Caco-2 (cell line): ENCODE data around the gene TAF6. TPM values are rescaled to one million over a fixed set of nuclear protein-coding genes. Genes with fewer than 3 reads are reported as not detected.

ENCODE experiments used
- BruUV-seq: library from RNA; stranded (reverse); fragments of 400-500 nt; replicated peaks from 2 replicates; lab custom pipeline; 2021; lab: Mats Ljungman, UMichigan
- CTCF ChIA-PET: fragments of 300-600 bp; sonication (Branson Sonifier 250); formaldehyde crosslinking; loops from one replicate; lab custom pipeline; 2022; ENCODE audit warnings: antibody characterized with exemption; lab: Charles Lee
- POLR2A ChIA-PET: fragments of 300-600 bp; sonication (Branson Sonifier 250); formaldehyde crosslinking; loops from one replicate; lab custom pipeline; 2022; ENCODE audit warnings: antibody characterized with exemption; lab: Charles Lee
- DNase-seq, 2 experiments: peaks; one replicate each; pipeline versions ENCODE4 v3.0.0 to v3.0.0-alpha.2; 2020 to 2022
- H3K27me3 ChIP-seq: replicated peaks from 2 replicates; pipeline ENCODE4 v1.6.0; 2011; ENCODE audit warnings: low read length; ENCODE audit not compliant: control insufficient read depth, insufficient read depth
- H3K36me3 ChIP-seq: 2 replicates; pipeline ENCODE4 v1.5.1; 2011; ENCODE audit warnings: low read length; ENCODE audit not compliant: control insufficient read depth, insufficient read depth
- H3K4me1 ChIP-seq: fragments of 250-450 bp; sonication (Bioruptor Pico); 2 replicates; pipeline ENCODE4 v1.5.1; 2020; ENCODE audit warnings: mild to moderate bottlenecking
- H3K4me3 ChIP-seq: 2 replicates; pipeline ENCODE4 v1.5.1; 2011; ENCODE audit warnings: low read depth, mild to moderate bottlenecking, control low read depth, low read length
- H3K9me3 ChIP-seq: fragments of 250-450 bp; sonication (Bioruptor Pico); 2 replicates; pipeline ENCODE4 v1.5.1; 2020; ENCODE audit warnings: mild to moderate bottlenecking, moderate library complexity
- H3K27ac Mint-ChIP-seq: one replicate; pipeline ENCODE4 v1.8.0; 2022; ENCODE audit warnings: mixed read lengths; ENCODE audit not compliant: unreplicated experiment
- H3K27me3 Mint-ChIP-seq: one replicate; pipeline ENCODE4 v1.8.0; 2022; ENCODE audit warnings: mixed read lengths; ENCODE audit not compliant: insufficient read depth, unreplicated experiment
- H3K36me3 Mint-ChIP-seq: one replicate; pipeline ENCODE4 v1.8.0; 2022; ENCODE audit warnings: mild to moderate bottlenecking, mixed read lengths; ENCODE audit not compliant: insufficient read depth, unreplicated experiment
- H3K4me1 Mint-ChIP-seq: one replicate; pipeline ENCODE4 v1.8.0; 2022; ENCODE audit warnings: low read depth, mixed read lengths; ENCODE audit not compliant: unreplicated experiment
- H3K4me3 Mint-ChIP-seq: one replicate; pipeline ENCODE4 v1.8.0; 2022; ENCODE audit warnings: mild to moderate bottlenecking, moderate library complexity, mixed read lengths; ENCODE audit not compliant: unreplicated experiment
- H3K9me3 Mint-ChIP-seq: one replicate; pipeline ENCODE4 v1.8.0; 2022; ENCODE audit warnings: mixed read lengths; ENCODE audit not compliant: unreplicated experiment
- CTCF ChIP-seq, 2 experiments: fragments of 200-600 bp in 1 of 2; IDR thresholded peaks; 1 replicate in 1 of 2; 2 replicates in 1 of 2; pipeline versions ENCODE4 v1.5.1 to v1.8.0; 2011 to 2022; ENCODE audit warnings: antibody characterized with exemption in 1 of 2, control low read depth in 1 of 2, inconsistent platforms in 1 of 2, low read depth in 1 of 2, low read length in 1 of 2, mild to moderate bottlenecking in 1 of 2, moderate library complexity in 1 of 2; ENCODE audit not compliant: insufficient read depth in 1 of 2, severe bottlenecking in 1 of 2, unreplicated experiment in 1 of 2
- intact Hi-C: fragments of 100-400 bp; cut with micrococcal nuclease; formaldehyde crosslinking; loops from one replicate; pipeline ENCODE4 v1.10.0; 2022; ENCODE audit not compliant: unreplicated experiment
- total RNA-seq: library from RNA; stranded (reverse); gene quantifications from 2 replicates; pipeline ENCODE4 v1.2.3, GENCODE V29; 2022

The TAF6 gene
- total RNA-seq, 1 experiment from 2014 or later, result 81.2 TPM

GRCh38 chr7:100152937-100153666, 33.9 kb upstream of the TAF6 start:
- Mint-ChIP-seq H3K4me3 (no peak overlapping the region), H3K27ac (no peak overlapping the region), H3K27me3 (no peaks in the 10 kb centered on the region), H3K9me3 (no peaks in the 10 kb centered on the region), H3K36me3 (peaks cover 84% of the 10 kb centered on the region), H3K4me1 (peaks cover 25% of the 10 kb centered on the region)
- H3K9me3 ChIP-seq, result no peaks in the 10 kb centered on the region
- no TSS peak for BruUV-seq
- no peaks in the 10 kb centered on the region; the same call in 1 of the 2 replicates for H3K36me3 ChIP-seq
- POLR2A ChIA-PET, result no interaction called here
- TF ChIP-seq CTCF (IDR thresholded peaks at IDR 0.05; ENCODE audit: insufficient read depth in 1 of 2, low read depth in 1 of 2, low read length in 1 of 2, severe bottlenecking in 1 of 2, unreplicated experiment in 1 of 2), result no peak
- peaks cover 18% of the 10 kb centered on the region for H3K4me1 ChIP-seq
- CTCF ChIA-PET, result interaction anchor here (0.6 kb wide), 1 partner anchor 1727 kb away, joined by 3 read pairs; no protein-coding TSS in a partner anchor
- no peaks in the 10 kb centered on the region for H3K27me3 ChIP-seq
- intact Hi-C loops, result no loop called here
- H3K4me3 ChIP-seq, result no peak overlapping the region
- DNase-seq, result no peak

- CTCF ChIA-PET, result interaction anchor here (0.6 kb wide), 1 partner anchor 1728 kb away, joined by 3 read pairs; no protein-coding TSS in a partner anchor
Observed at GRCh38 chr7:100152404-100152803, 33.2 kb upstream of the TAF6 start.

More at GRCh38 chr7:100152404-100152803, 33.2 kb upstream of the TAF6 start:
- Histone ChIP-seq H3K4me1 (peaks cover 14% of the 10 kb centered on the region), H3K27me3 (no peaks in the 10 kb centered on the region), H3K9me3 (no peaks in the 10 kb centered on the region), H3K4me3 (no peak overlapping the region), H3K36me3 (no peaks in the 10 kb centered on the region; the same call in 1 of the 2 replicates)
- H3K4me1 Mint-ChIP-seq, result peaks cover 20% of the 10 kb centered on the region
- H3K4me3 Mint-ChIP-seq, result no peak overlapping the region
- no TSS peak for BruUV-seq
- POLR2A ChIA-PET, result no interaction called here
- DNase-seq, result no peak
- TF ChIP-seq CTCF (IDR thresholded peaks at IDR 0.05; ENCODE audit: insufficient read depth in 1 of 2, low read depth in 1 of 2, low read length in 1 of 2, severe bottlenecking in 1 of 2, unreplicated experiment in 1 of 2), result no peak
- no peaks in the 10 kb centered on the region for H3K9me3 Mint-ChIP-seq
- H3K27me3 Mint-ChIP-seq, result no peaks in the 10 kb centered on the region
- H3K36me3 Mint-ChIP-seq, result peaks cover 78% of the 10 kb centered on the region
- intact Hi-C loops, result no loop called here
- H3K27ac Mint-ChIP-seq, result no peak overlapping the region
